Stimulated activated CD4-positive, alpha-beta T cell treated with anti-CD3 and anti-CD28 coated beads, Interleukin-1b, Interleukin-23, amount 100 ng/mL, for 4 hours (primary cell): ENCODE results near the gene DEFB132.

Experiments used
- DNase-seq, 2 donors: peaks; one replicate each; pipeline ENCODE4 v3.0.0-alpha.2; 2020; ENCODE audit warnings: low read depth in 2 of 2

Gene DEFB132

GRCh38 chr20:263701-264100 is 6.2 kb downstream of the DEFB132 start:
- no peak for DNase-seq

- DNase-seq = peak; percentile 88 to 90
Observed at GRCh38 chr20:266596-267562, 9.4 kb downstream of the DEFB132 start.

- DNase-seq = no peak
Observed at GRCh38 chr20:270517-270916, 13.0 kb downstream of the DEFB132 start.

GRCh38 chr20:271069-271468 is 13.5 kb downstream of the DEFB132 start:
- no peak for DNase-seq

GRCh38 chr20:271528-271927 is 14.0 kb downstream of the DEFB132 start:
- no peak for DNase-seq

- no peak for DNase-seq
Observed at GRCh38 chr20:272718-273117, 15.2 kb downstream of the DEFB132 start.

GRCh38 chr20:273884-274283 is 16.4 kb downstream of the DEFB132 start:
- no peak for DNase-seq

- DNase-seq = no peak
Observed at GRCh38 chr20:275791-276190, 18.3 kb downstream of the DEFB132 start.

- DNase-seq = no peak
Observed at GRCh38 chr20:276620-277495, 19.3 kb downstream of the DEFB132 start.

GRCh38 chr20:277496-277781 is 19.9 kb downstream of the DEFB132 start:
- no peak for DNase-seq

- DNase-seq = no peak
Observed at GRCh38 chr20:278181-278580, 20.7 kb downstream of the DEFB132 start.

- DNase-seq = no peak
Observed at GRCh38 chr20:278607-279571, 21.4 kb downstream of the DEFB132 start.

GRCh38 chr20:284172-284571 is 26.6 kb downstream of the DEFB132 start:
- no peak for DNase-seq

- no peak for DNase-seq
Observed at GRCh38 chr20:286508-286907, 29.0 kb downstream of the DEFB132 start.

- DNase-seq = no peak
Observed at GRCh38 chr20:288956-289692, 31.6 kb downstream of the DEFB132 start.

GRCh38 chr20:289693-290083 is 32.2 kb downstream of the DEFB132 start:
- DNase-seq = no peak

- DNase-seq = peak; percentile 73 to 86
Observed at GRCh38 chr20:290084-290831, 32.7 kb downstream of the DEFB132 start, which contains the start of gene C20orf96. Gene C20orf96 (minus strand): TSS chr20:290750. CDS start chr20:290610, 140 bp downstream.

GRCh38 chr20:294602-295001 is 37.1 kb downstream of the DEFB132 start:
- DNase-seq = no peak

- no peak for DNase-seq
Observed at GRCh38 chr20:295804-296203, 38.3 kb downstream of the DEFB132 start.
